ENCODE results near the gene AJM1. TPM values are rescaled to one million over a fixed set of nuclear protein-coding genes. Genes with fewer than 3 reads are reported as not detected.

The AJM1 gene
- total RNA-seq, 1 experiment from 2014 or later = 3.6 TPM

- BruUV-seq (replicated peaks) = TSS peak; percentile 70
- peaks cover 67% of the 10 kb centered on the region for H3K36me3 Mint-ChIP-seq (ENCODE audit: insufficient read depth, unreplicated experiment)
- peaks cover 8% of the 10 kb centered on the region; the same call in 1 of the 2 replicates for H3K4me1 ChIP-seq
- POLR2A ChIA-PET = no interaction called here
- H3K27ac Mint-ChIP-seq (ENCODE audit: unreplicated experiment) = peak overlapping the region; percentile 87
- peaks cover 1% of the 10 kb centered on the region; the same call in 1 of the 2 replicates for H3K36me3 ChIP-seq (ENCODE audit: control insufficient read depth, insufficient read depth, low read length)
- no peaks in the 10 kb centered on the region for H3K4me1 Mint-ChIP-seq (ENCODE audit: low read depth, unreplicated experiment)
- no peaks in the 10 kb centered on the region for H3K9me3 ChIP-seq
- TF ChIP-seq, protein P1, sequence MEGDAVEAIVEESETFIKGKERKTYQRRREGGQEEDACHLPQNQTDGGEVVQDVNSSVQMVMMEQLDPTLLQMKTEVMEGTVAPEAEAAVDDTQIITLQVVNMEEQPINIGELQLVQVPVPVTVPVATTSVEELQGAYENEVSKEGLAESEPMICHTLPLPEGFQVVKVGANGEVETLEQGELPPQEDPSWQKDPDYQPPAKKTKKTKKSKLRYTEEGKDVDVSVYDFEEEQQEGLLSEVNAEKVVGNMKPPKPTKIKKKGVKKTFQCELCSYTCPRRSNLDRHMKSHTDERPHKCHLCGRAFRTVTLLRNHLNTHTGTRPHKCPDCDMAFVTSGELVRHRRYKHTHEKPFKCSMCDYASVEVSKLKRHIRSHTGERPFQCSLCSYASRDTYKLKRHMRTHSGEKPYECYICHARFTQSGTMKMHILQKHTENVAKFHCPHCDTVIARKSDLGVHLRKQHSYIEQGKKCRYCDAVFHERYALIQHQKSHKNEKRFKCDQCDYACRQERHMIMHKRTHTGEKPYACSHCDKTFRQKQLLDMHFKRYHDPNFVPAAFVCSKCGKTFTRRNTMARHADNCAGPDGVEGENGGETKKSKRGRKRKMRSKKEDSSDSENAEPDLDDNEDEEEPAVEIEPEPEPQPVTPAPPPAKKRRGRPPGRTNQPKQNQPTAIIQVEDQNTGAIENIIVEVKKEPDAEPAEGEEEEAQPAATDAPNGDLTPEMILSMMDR (IDR thresholded peaks at IDR 0.05; ENCODE audit: insufficient read depth in 1 of 2, low read depth in 1 of 2, low read length in 1 of 2, severe bottlenecking in 1 of 2, unreplicated experiment in 1 of 2) = no peak
- intact Hi-C loops (cut with micrococcal nuclease; ENCODE audit: unreplicated experiment) = loop anchor here (1.0 to 10.0 kb wide), 3 partner anchors 16 to 95 kb away; partner anchors contain the start of genes C8G, EDF1, FBXW5 and RABL6
- H3K4me3 ChIP-seq (ENCODE audit: low read depth, low read length) = peak overlapping the region; percentile 67
- no peaks in the 10 kb centered on the region for H3K9me3 Mint-ChIP-seq (ENCODE audit: unreplicated experiment)
- no peak for DNase-seq
- peak overlapping the region; percentile 97 for H3K4me3 Mint-ChIP-seq (ENCODE audit: unreplicated experiment)
- CTCF ChIA-PET = interaction anchor here (0.6 kb wide), 1 partner anchor 123 kb away, joined by 3 read pairs; no protein-coding TSS in a partner anchor
- no peaks in the 10 kb centered on the region for H3K27me3 ChIP-seq (replicated peaks; ENCODE audit: control insufficient read depth, insufficient read depth, low read length)
- no peaks in the 10 kb centered on the region for H3K27me3 Mint-ChIP-seq (ENCODE audit: insufficient read depth, unreplicated experiment)
Measured at GRCh38 chr9:136849960-136850865, 7.9 kb downstream of the AJM1 start.

DNA sequence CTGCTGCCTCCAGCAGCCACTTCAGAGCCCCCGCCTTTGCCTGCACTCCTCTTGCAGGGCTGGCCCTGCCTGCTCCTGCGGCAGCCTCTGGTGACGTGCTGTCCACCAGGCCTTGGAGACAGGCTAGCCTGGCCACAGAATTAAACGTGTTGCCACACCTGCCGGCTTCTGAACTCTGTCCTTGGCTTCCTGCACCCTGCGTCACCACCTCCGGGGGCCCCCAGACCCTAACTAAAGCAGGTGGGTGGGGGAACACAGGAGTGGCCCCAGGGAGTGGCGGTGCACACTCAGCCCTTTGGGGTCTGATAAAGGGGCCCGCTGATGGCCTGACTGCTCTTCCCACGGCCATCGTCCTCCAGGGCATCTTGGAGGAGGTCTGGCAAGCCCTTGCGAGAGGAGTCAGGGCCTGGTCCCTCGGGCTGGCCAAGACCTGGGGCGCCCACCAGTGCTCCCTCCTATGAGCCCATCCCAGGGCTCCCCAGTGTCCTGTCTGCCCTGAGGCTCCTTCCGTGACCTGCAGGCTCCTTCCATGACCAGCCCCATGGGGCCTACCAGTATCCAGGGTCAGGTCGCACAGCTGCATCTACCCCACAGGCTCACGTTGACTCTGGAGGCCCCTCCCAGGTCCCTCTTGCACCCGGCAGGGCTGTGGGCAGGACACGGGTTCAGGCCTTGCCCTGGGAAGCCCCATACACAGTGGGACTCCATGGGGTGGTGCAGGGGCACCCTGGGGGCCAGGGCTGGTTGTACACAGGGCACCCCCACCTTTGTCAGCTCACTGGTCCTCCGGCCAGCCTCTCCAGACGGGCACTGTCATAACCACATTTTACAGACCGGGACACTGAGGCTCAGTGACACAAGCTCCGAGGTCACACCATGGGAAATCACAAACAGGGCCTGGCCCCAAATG is 8.8 kb downstream of the AJM1 start:
- H3K27me3 ChIP-seq (replicated peaks; ENCODE audit: control insufficient read depth, insufficient read depth, low read length) = no peaks in the 10 kb centered on the region
- TF ChIP-seq, protein P1 (IDR thresholded peaks at IDR 0.05; ENCODE audit: insufficient read depth in 1 of 2, low read depth in 1 of 2, low read length in 1 of 2, severe bottlenecking in 1 of 2, unreplicated experiment in 1 of 2) = no peak
- ChIA-PET POLR2A (interaction anchor here (0.6 kb wide), 1 partner anchor 31 kb away, joined by 3 read pairs; no protein-coding TSS in a partner anchor), CTCF (no interaction called here)
- peaks cover 8% of the 10 kb centered on the region; the same call in 1 of the 2 replicates for H3K4me1 ChIP-seq
- intact Hi-C loops (cut with micrococcal nuclease; ENCODE audit: unreplicated experiment) = no loop called here
- Mint-ChIP-seq H3K4me1 (ENCODE audit: low read depth, unreplicated experiment) (no peaks in the 10 kb centered on the region), H3K27ac (ENCODE audit: unreplicated experiment) (peak overlapping the region; percentile 87), H3K4me3 (ENCODE audit: unreplicated experiment) (peak overlapping the region; percentile 45), H3K36me3 (ENCODE audit: insufficient read depth, unreplicated experiment) (peaks cover 71% of the 10 kb centered on the region), H3K9me3 (ENCODE audit: unreplicated experiment) (no peaks in the 10 kb centered on the region), H3K27me3 (ENCODE audit: insufficient read depth, unreplicated experiment) (no peaks in the 10 kb centered on the region)
- H3K36me3 ChIP-seq (ENCODE audit: control insufficient read depth, insufficient read depth, low read length) = peaks cover 1% of the 10 kb centered on the region; the same call in 1 of the 2 replicates
- H3K4me3 ChIP-seq (ENCODE audit: low read depth, low read length) = no peak overlapping the region
- DNase-seq = no peak
- BruUV-seq (replicated peaks) = no TSS peak
- H3K9me3 ChIP-seq = no peaks in the 10 kb centered on the region
